Body of pancreas (tissue), 4 donors: ENCODE measurements around the gene COLGALT1.
"Not testable (repeated sequence)": the region's sequence is repeated elsewhere in the genome, so short reads cannot be mapped to it uniquely, and the experiment has no call there.

Experiments used
- CTCF ChIP-seq, 7 experiments: fragments of 450-650 bp in 4 of 7; fragments of 200-600 bp in 3 of 7; sonication (generic) in 3 of 7; IDR thresholded peaks; one replicate each; pipeline ENCODE4 v1.5.1; 2016 to 2019; ENCODE audit warnings: antibody characterized with exemption in 7 of 7
- POLR2A ChIP-seq, 3 donors: fragments of 450-650 bp; IDR thresholded peaks; one replicate each; pipeline ENCODE4 v1.6.1; 2016; ENCODE audit warnings: antibody characterized with exemption in 3 of 3, mild to moderate bottlenecking in 2 of 3

- not testable (repeated sequence) for TF ChIP-seq POLR2A, CTCF (IDR thresholded peaks at IDR 0.05)
Measured at GRCh38 chr19:17598063-17598462, 42.6 kb downstream of the COLGALT1 start.
